ENCODE measurements around the gene SPINDOC. TPM values are rescaled to one million over a fixed set of nuclear protein-coding genes. Genes with fewer than 3 reads are reported as not detected.
A peak's percentile ranks its signal among the peaks of the same experiment; 100 is the strongest.

The SPINDOC gene
- total and polyA plus RNA-seq, 9 of the 15 experiments (the other 6 are each of a cell fraction or from before 2014, with no cell fraction given), result 0.70 to 36.3 (median 19.6) TPM

DNA sequence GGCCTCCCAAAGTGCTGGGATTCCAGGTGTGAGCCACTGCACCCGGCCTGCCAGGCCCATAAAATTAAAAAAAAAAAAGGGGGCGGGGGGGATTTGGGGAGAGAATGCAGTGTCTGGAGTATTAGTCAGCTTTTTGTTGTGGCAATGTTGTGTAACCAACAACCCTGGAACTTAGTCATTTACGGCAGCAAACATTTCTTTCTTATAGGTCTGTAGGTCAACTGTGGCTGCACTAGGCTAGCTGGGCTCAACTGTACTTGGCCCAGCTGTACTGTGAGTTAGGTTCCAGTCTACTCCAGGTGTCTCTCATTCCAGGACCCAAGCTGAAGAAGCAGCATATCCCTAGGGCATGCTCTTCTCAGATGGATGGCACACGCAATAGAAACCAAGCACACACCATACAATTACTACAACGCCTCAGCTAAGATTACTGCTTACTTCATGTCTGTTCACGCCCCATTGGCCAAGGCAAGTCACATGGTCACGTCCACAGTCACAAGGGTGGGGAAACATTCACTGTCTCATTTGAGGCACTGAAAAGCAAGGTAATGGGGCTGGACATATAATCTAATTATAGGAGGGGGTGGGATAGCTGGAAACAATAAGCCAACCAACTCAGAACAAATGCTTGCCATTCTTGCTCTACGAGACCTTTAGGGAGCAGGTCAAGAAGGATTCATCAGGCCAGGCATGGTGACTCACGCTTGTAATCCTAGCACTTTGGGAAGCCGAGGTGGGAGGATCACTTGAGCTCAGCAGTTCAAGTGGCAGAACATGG, 10.4 kb upstream of the SPINDOC start (continued):
- TF ChIP-seq, protein P1, sequence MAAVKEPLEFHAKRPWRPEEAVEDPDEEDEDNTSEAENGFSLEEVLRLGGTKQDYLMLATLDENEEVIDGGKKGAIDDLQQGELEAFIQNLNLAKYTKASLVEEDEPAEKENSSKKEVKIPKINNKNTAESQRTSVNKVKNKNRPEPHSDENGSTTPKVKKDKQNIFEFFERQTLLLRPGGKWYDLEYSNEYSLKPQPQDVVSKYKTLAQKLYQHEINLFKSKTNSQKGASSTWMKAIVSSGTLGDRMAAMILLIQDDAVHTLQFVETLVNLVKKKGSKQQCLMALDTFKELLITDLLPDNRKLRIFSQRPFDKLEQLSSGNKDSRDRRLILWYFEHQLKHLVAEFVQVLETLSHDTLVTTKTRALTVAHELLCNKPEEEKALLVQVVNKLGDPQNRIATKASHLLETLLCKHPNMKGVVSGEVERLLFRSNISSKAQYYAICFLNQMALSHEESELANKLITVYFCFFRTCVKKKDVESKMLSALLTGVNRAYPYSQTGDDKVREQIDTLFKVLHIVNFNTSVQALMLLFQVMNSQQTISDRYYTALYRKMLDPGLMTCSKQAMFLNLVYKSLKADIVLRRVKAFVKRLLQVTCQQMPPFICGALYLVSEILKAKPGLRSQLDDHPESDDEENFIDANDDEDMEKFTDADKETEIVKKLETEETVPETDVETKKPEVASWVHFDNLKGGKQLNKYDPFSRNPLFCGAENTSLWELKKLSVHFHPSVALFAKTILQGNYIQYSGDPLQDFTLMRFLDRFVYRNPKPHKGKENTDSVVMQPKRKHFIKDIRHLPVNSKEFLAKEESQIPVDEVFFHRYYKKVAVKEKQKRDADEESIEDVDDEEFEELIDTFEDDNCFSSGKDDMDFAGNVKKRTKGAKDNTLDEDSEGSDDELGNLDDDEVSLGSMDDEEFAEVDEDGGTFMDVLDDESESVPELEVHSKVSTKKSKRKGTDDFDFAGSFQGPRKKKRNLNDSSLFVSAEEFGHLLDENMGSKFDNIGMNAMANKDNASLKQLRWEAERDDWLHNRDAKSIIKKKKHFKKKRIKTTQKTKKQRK (IDR thresholded peaks at IDR 0.05; ENCODE audit: borderline replicate concordance, low read depth, low read length), result no peak
- no peak for TF ChIP-seq PURB (CRISPR knock-in tag; IDR thresholded peaks at IDR 0.05; ENCODE audit: low read depth)
- TF ChIP-seq, protein P2, sequence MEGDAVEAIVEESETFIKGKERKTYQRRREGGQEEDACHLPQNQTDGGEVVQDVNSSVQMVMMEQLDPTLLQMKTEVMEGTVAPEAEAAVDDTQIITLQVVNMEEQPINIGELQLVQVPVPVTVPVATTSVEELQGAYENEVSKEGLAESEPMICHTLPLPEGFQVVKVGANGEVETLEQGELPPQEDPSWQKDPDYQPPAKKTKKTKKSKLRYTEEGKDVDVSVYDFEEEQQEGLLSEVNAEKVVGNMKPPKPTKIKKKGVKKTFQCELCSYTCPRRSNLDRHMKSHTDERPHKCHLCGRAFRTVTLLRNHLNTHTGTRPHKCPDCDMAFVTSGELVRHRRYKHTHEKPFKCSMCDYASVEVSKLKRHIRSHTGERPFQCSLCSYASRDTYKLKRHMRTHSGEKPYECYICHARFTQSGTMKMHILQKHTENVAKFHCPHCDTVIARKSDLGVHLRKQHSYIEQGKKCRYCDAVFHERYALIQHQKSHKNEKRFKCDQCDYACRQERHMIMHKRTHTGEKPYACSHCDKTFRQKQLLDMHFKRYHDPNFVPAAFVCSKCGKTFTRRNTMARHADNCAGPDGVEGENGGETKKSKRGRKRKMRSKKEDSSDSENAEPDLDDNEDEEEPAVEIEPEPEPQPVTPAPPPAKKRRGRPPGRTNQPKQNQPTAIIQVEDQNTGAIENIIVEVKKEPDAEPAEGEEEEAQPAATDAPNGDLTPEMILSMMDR (IDR thresholded peaks at IDR 0.05 in 2 of 3, conservative IDR thresholded peaks at IDR 0.05 in 1 of 3; ENCODE audit: insufficient read depth in 2 of 3, low read depth in 1 of 3, low read length in 3 of 3), result no peak
- TF ChIP-seq ZNF354B (CRISPR knock-in tag; IDR thresholded peaks at IDR 0.05), result no peak
- TF ChIP-seq DDX20 (tag; IDR thresholded peaks at IDR 0.05; ENCODE audit: low read depth), result no peak
- 0 out of 2 replicates have a peak, but pooled peaks have one; percentile 28 for TF ChIP-seq BACH1 (tag; IDR thresholded peaks at IDR 0.05)
- no peak for TF ChIP-seq POLR3G (IDR thresholded peaks at IDR 0.05; ENCODE audit: extremely low read depth, insufficient read length, insufficient replicate concordance)
- peak; percentile 72; the same call in 1 of the 2 replicates for TF ChIP-seq ZNF395 (CRISPR knock-in tag; IDR thresholded peaks at IDR 0.05)
- TF ChIP-seq CXXC5 (CRISPR knock-in tag; IDR thresholded peaks at IDR 0.05), result 0 out of 2 replicates have a peak, but pooled peaks have one; percentile 8
- TF ChIP-seq, protein P3, sequence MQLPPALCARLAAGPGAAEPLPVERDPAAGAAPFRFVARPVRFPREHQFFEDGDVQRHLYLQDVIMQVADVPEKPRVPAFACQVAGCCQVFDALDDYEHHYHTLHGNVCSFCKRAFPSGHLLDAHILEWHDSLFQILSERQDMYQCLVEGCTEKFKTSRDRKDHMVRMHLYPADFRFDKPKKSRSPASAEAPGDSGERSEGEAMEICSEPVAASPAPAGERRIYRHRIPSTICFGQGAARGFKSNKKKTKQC (CRISPR knock-in tag; IDR thresholded peaks at IDR 0.05), result no peak
- no peak for TF ChIP-seq FOXM1 (IDR thresholded peaks at IDR 0.05; ENCODE audit: low read depth)
- no peak for TF ChIP-seq FOXM1 (CRISPR knock-in tag; IDR thresholded peaks at IDR 0.05; ENCODE audit: low read depth)
- no peak for TF ChIP-seq SAFB2 (IDR thresholded peaks at IDR 0.05; ENCODE audit: borderline replicate concordance, low read depth, low read length, severe bottlenecking)
- 0 out of 2 replicates have a peak, but pooled peaks have one; percentile 39 for TF ChIP-seq PYGO2 (tag; IDR thresholded peaks at IDR 0.05)
- no peak for TF ChIP-seq ZNF133 (CRISPR knock-in tag; IDR thresholded peaks at IDR 0.05)
- peak; percentile 91 for TF ChIP-seq USF2 (CRISPR knock-in tag; IDR thresholded peaks at IDR 0.05)
- TF ChIP-seq RUNX1 (IDR thresholded peaks at IDR 0.05; ENCODE audit: low read depth), result no peak
- TF ChIP-seq TCF7 (IDR thresholded peaks at IDR 0.05; ENCODE audit: borderline replicate concordance), result no peak
- no peak for TF ChIP-seq ZNF444 (CRISPR knock-in tag; IDR thresholded peaks at IDR 0.05)
- TF ChIP-seq SMARCA5 (IDR thresholded peaks at IDR 0.05), result no peak

Data from K562 (cell line).